Adrenal gland (tissue), 5 donors: ENCODE measurements around the gene ACTL7A.

Experiments
- POLR2A ChIP-seq, 2 donors: fragments of 450-650 bp; IDR thresholded peaks; one replicate each; pipeline ENCODE4 v1.6.1; 2017; ENCODE audit warnings: antibody characterized with exemption in 2 of 2, mild to moderate bottlenecking in 2 of 2, moderate library complexity in 1 of 2
- TF ChIP-seq, protein P1 (sequence below), 6 experiments: fragments of 450-650 bp in 4 of 6; fragments of 200-600 bp in 2 of 6; sonication (generic) in 1 of 6; IDR thresholded peaks; 1 replicate in 5 of 6; 2 replicates in 1 of 6; pipeline versions ENCODE4 v1.5.1 to v1.8.0; 2016 to 2021; ENCODE audit warnings: antibody characterized with exemption in 6 of 6, mild to moderate bottlenecking in 2 of 6, moderate library complexity in 1 of 6
- donor health status: DM: no; HTN: no; CAD: no.

DNA sequence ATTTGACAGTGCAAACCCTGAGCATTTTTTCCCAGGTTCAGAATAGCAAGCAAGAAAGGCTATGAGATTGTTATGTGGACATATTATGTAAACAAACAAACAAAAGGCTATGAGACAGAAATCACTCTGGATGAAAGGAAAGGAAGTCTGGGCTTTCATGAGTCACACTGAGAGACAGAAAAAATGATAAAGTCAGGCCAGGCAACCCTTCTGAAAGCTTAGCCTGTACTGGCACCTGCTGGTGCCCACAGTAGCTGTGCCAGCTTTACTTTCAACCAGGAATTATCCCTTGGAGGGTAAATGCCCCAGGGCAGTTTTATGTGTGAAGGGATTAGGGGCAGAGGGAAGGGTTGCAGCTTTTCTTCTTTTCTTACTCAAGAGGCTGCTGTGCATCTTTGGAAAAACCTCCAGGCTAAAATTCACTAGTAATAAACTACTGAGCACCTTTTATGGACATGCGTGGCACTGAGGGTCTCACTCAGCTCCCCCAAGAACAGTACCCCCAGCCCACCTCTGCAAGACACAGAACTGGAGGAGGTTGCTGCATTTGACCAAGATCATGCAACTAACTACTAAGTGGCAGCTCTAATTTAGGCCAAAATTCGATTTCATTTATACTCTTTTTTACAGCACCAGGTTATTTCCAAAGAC lies 48.0 kb upstream of the ACTL7A start:
- TF ChIP-seq, protein P1, sequence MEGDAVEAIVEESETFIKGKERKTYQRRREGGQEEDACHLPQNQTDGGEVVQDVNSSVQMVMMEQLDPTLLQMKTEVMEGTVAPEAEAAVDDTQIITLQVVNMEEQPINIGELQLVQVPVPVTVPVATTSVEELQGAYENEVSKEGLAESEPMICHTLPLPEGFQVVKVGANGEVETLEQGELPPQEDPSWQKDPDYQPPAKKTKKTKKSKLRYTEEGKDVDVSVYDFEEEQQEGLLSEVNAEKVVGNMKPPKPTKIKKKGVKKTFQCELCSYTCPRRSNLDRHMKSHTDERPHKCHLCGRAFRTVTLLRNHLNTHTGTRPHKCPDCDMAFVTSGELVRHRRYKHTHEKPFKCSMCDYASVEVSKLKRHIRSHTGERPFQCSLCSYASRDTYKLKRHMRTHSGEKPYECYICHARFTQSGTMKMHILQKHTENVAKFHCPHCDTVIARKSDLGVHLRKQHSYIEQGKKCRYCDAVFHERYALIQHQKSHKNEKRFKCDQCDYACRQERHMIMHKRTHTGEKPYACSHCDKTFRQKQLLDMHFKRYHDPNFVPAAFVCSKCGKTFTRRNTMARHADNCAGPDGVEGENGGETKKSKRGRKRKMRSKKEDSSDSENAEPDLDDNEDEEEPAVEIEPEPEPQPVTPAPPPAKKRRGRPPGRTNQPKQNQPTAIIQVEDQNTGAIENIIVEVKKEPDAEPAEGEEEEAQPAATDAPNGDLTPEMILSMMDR (IDR thresholded peaks at IDR 0.05) = peak in 5 of 6 experiments; percentile 46 to 64 (median 58)
- no peak for TF ChIP-seq POLR2A (IDR thresholded peaks at IDR 0.05)
